Vagina (tissue), 2 donors: Measurements from ENCODE around the gene PIP4K2C. TPM values are rescaled to one million over a fixed set of nuclear protein-coding genes. Genes with fewer than 3 reads are reported as not detected.

Experiments
- DNase-seq, 2 donors: peaks; one replicate each; pipeline ENCODE4 v3.0.0-alpha.2; 2017; ENCODE audit errors: extremely low spot score in 2 of 2
- H3K27ac ChIP-seq: fragments of 200-600 bp; sonication (generic); one replicate; pipeline ENCODE4 v1.5.1; 2019
- H3K27me3 ChIP-seq: fragments of 200-600 bp; sonication (generic); one replicate; pipeline ENCODE4 v1.5.1; 2019
- H3K36me3 ChIP-seq, 2 donors: fragments of 200-600 bp; sonication (generic); one replicate each; pipeline ENCODE4 v1.5.1; 2017 to 2019
- H3K4me1 ChIP-seq: fragments of 200-600 bp; sonication (generic); one replicate; pipeline ENCODE4 v1.5.1; 2019
- H3K4me3 ChIP-seq, 2 donors: fragments of 200-600 bp; sonication (generic); 1 replicate in 1 of 2; 2 replicates in 1 of 2; pipeline ENCODE4 v1.5.1; 2016 to 2019
- H3K9me3 ChIP-seq: fragments of 200-600 bp; sonication (generic); one replicate; pipeline ENCODE4 v1.5.1; 2019
- CTCF ChIP-seq, 3 experiments: fragments of 450-650 bp in 2 of 3; fragments of 200-600 bp in 1 of 3; sonication (generic) in 1 of 3; IDR thresholded peaks; one replicate each; pipeline ENCODE4 v1.5.1; 2017 to 2019; ENCODE audit warnings: antibody characterized with exemption in 3 of 3, mild to moderate bottlenecking in 2 of 3, moderate library complexity in 2 of 3
- POLR2A ChIP-seq, 2 donors: fragments of 450-650 bp; IDR thresholded peaks; one replicate each; pipeline ENCODE4 v1.6.1; 2017; ENCODE audit warnings: antibody characterized with exemption in 2 of 2, mild to moderate bottlenecking in 2 of 2, moderate library complexity in 2 of 2
- POLR2AphosphoS5 ChIP-seq, 2 donors: sonication (generic); formaldehyde crosslinking; IDR thresholded peaks; one replicate each; pipeline ENCODE4 v1.9.0; 2017; ENCODE audit warnings: antibody characterized with exemption in 2 of 2, mild to moderate bottlenecking in 2 of 2, low read depth in 1 of 2; ENCODE audit not compliant: insufficient read depth in 1 of 2
- intact Hi-C: fragments of 100-400 bp; cut with DNase I; formaldehyde crosslinking; loops from one replicate; pipeline ENCODE4 v1.15.1; 2023
- total RNA-seq: library from RNA; depleted of rRNA; stranded (reverse); fragments of >200 nt; gene quantifications from one replicate; pipeline ENCODE4 v1.2.3, GENCODE V29; 2016

PIP4K2C gene
- total RNA-seq, 1 donor from 2014 or later: 16.7 TPM

GRCh38 chr12:57610554-57611107 lies 19.6 kb downstream of the PIP4K2C start:
- DNase-seq: no peak
- Histone ChIP-seq H3K27ac (peak overlapping the region; percentile 92), H3K9me3 (no peaks in the 10 kb centered on the region), H3K4me1 (peaks cover 21% of the 10 kb centered on the region), H3K4me3 (peak overlapping the region; percentile 62 to 63), H3K36me3 (peaks cover 0 to 4% of the 10 kb centered on the region in 2 donors), H3K27me3 (no peaks in the 10 kb centered on the region)
- intact Hi-C loops: no loop called here
- TF ChIP-seq CTCF (IDR thresholded peaks at IDR 0.05) (no peak), POLR2A (IDR thresholded peaks at IDR 0.05) (no peak), POLR2AphosphoS5 (IDR thresholded peaks at IDR 0.05; ENCODE audit: insufficient read depth in 1 of 2, low read depth in 1 of 2) (no peak)

GRCh38 chr12:57611108-57611826 lies 20.3 kb downstream of the PIP4K2C start, which contains the start of gene ARHGEF25:
ARHGEF25 (plus strand) TSS chr12:57611435; CDS start chr12:57611895, 460 bp downstream.
- peaks cover 0 to 11% of the 10 kb centered on the region in 2 donors for H3K36me3 ChIP-seq
- no peaks in the 10 kb centered on the region for H3K27me3 ChIP-seq
- TF ChIP-seq CTCF (IDR thresholded peaks at IDR 0.05) (no peak), POLR2AphosphoS5 (IDR thresholded peaks at IDR 0.05; ENCODE audit: insufficient read depth in 1 of 2, low read depth in 1 of 2) (peak in 1 of 2 donors; percentile 89), POLR2A (IDR thresholded peaks at IDR 0.05) (peak in 1 of 2 donors; percentile 55)
- peaks cover 20% of the 10 kb centered on the region for H3K4me1 ChIP-seq
- no peaks in the 10 kb centered on the region for H3K9me3 ChIP-seq
- DNase-seq: no peak
- peak within 1 kb of the TSS; percentile 92 for H3K27ac ChIP-seq
- intact Hi-C loops: no loop called here
- peak within 1 kb of the TSS; percentile 62 to 63 for H3K4me3 ChIP-seq

- TF ChIP-seq CTCF (IDR thresholded peaks at IDR 0.05) (no peak), POLR2A (IDR thresholded peaks at IDR 0.05) (no peak), POLR2AphosphoS5 (IDR thresholded peaks at IDR 0.05; ENCODE audit: insufficient read depth in 1 of 2, low read depth in 1 of 2) (no peak)
- Histone ChIP-seq H3K4me3 (peak overlapping the region; percentile 62 to 63), H3K27ac (peak overlapping the region; percentile 92), H3K4me1 (peaks cover 20% of the 10 kb centered on the region), H3K27me3 (no peaks in the 10 kb centered on the region), H3K36me3 (peaks cover 0 to 11% of the 10 kb centered on the region in 2 donors), H3K9me3 (no peaks in the 10 kb centered on the region)
- DNase-seq: no peak
- intact Hi-C loops: no loop called here
These were observed 21.1 kb downstream of the PIP4K2C start for GRCh38 chr12:57611827-57612710.

GRCh38 chr12:57612711-57613426 lies 21.9 kb downstream of the PIP4K2C start:
- intact Hi-C loops: no loop called here
- Histone ChIP-seq H3K27me3 (no peaks in the 10 kb centered on the region), H3K27ac (peak overlapping the region; percentile 92), H3K4me1 (peaks cover 20% of the 10 kb centered on the region), H3K4me3 (no peak overlapping the region), H3K36me3 (peaks cover 0 to 11% of the 10 kb centered on the region in 2 donors), H3K9me3 (no peaks in the 10 kb centered on the region)
- DNase-seq: no peak
- TF ChIP-seq CTCF (IDR thresholded peaks at IDR 0.05) (no peak), POLR2AphosphoS5 (IDR thresholded peaks at IDR 0.05; ENCODE audit: insufficient read depth in 1 of 2, low read depth in 1 of 2) (no peak), POLR2A (IDR thresholded peaks at IDR 0.05) (no peak)
